NCI-H2107 (cell line): ENCODE results near the gene RALB.
"Not testable (repeated sequence)": the region's sequence is repeated elsewhere in the genome, so short reads cannot be mapped to it uniquely, and the experiment has no call there.

Experiments
- DNase-seq: peaks from one replicate; lab custom pipeline; 2025; lab: John Stamatoyannopoulos, UW

RALB gene

GRCh38 chr2:120224735-120225548 is 27.7 kb upstream of the RALB start:
- DNase-seq, result no peak

- no peak for DNase-seq
Observed at GRCh38 chr2:120225549-120226065, 27.0 kb upstream of the RALB start.

- DNase-seq, result no peak
Observed at GRCh38 chr2:120226316-120226715, 26.3 kb upstream of the RALB start.

DNA sequence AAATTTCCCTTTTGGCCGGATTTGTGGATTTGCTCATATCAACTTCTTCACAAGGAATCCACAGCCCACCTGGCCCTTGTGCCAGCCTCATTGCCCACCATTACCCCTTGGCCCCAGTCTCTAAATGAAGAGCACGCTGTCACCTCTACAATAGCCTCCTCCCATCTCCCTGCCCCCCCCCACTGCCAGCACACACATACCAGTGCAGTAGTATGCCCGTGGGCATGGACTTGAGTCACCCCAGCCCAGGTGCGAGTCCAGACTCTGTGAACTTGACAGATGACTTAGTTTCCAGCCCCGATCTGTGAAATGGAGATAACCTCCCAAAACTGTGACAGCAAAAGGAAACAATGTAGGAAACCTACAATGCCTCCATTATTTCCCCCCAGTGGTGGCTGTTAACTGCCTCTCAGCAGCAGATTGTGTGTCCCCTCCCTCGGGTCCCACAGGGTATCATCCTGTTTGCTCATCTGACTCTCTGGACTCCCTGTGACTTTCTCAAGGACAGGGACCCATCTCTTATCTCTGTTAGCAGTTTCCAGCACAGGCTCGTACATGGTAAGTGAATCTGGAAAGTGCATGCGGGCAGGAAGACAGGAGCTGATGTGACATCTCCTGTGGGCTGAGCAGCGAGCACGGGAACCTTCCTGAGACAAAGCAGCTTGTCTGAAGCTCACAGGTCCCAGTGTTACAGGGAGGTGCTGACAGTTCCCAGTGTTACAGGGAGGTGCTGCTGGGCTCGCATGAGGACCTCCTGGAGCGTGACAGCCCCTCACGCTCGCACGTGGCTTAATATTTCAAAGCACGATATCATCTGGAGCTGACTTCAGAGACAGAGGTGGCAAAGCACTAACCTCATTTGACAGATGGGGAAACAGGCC is 25.3 kb upstream of the RALB start:
- no peak for DNase-seq

- no peak for DNase-seq
Observed at GRCh38 chr2:120228503-120228902, 24.1 kb upstream of the RALB start.

DNA sequence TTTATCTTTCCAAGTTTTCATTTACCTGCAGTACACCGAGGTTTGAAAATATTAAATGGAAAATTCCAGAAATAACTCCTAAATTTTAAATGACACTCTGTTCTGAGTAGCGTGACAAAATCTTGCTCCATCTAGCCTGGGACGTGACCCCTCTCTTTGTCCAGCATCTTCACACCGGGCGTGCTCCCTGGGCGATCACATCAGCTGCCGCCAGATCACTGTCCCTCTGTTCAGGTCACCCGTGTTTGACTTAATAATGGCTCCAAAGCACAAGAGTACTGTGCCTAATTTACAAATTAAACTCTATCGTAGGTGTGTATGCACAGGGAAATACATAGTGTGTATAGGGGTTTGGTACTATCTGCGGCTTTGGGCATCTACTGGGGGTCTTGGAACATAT is 23.3 kb upstream of the RALB start:
- no peak for DNase-seq

DNA sequence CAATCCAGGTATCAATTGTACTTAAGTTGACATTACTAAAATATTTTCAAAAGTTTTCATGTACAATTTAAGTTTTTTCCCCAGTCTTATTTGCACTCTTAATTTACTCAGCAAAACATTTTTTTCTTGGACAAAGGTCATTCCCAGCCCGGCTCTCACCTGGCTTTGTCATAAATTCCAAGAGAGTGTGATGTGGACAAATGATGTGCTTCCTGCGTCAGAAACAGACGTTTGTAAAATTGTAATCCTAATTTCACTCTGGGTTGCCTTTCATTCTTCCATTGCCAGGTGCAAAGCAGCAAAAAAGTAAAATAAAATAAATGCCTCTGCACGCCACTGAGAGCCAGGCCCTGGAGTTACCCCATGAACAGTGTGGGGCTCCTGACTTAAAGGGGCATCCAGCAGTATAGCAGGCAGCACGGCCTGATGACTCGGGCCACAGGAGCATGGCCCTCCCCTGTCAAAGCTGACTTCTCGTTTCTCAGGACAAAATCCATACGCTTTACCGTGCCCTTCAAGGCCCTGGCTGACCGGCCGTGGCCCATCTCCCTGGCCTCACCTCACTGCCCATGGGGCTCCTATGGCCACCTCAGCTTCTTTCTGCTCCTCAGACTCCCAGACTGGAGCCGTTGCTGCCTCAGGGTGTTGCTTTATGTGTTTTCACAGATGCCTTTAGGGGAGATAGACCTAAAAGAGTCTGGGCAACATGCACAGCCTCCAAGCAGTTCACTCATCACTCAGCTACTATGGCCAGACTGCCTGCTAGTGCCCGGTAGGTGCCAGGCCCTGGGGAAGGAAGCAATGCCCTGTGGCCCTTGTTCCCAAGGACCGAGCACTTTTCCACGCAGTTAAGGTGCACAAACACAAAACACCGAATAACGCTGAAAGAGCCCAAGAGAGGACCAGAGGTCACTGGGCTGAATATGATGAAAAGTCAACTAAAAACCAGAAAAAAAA is 21.9 kb upstream of the RALB start:
- DNase-seq, result no peak

GRCh38 chr2:120231564-120231973 is 21.1 kb upstream of the RALB start:
- DNase-seq, result no peak

- DNase-seq, result no peak
Observed at GRCh38 chr2:120231974-120232635, 20.5 kb upstream of the RALB start.

- no peak for DNase-seq
Observed at GRCh38 chr2:120233292-120233691, 19.4 kb upstream of the RALB start.

DNA sequence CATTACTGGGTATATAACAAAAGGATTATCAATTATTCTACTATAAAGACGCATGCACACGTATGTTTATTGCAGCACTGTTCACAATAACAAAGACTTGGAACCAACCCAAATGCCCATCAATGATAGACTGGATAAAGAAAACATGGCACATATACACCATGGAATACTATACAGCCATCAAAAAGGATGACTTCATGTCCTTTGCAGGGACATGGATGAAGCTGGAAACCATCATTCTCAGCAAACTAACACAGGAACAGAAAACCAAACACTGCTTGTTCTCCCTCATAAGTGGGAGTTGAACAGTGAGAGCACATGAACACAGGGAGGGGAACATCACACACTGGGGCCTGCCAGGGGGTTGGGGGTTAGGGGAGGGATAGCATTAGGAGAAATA is 17.5 kb upstream of the RALB start:
- not testable (repeated sequence) for DNase-seq

DNA sequence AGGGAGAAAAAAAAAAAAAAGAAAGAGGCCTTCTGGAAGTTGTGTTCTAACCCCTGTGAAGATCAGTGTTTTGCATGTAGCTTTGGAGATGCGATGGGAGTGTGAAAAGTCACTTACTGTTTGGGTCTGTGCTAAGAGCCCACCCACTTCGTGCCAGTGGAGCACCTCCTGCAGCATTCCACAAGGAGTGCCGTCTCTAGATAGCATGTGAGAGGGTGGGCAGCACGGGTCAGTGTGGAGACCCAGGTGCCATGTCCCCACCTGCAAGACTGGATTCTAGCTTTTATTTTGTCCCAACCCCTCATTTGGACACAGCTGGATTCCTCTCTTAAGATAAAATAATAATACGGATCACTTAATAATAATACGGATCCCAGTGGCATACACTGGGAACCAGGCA is 17.0 kb upstream of the RALB start:
- DNase-seq, result no peak

- no peak for DNase-seq
Observed at GRCh38 chr2:120236316-120236715, 16.3 kb upstream of the RALB start.

- no peak for DNase-seq
Observed at GRCh38 chr2:120236791-120237190, 15.9 kb upstream of the RALB start.

GRCh38 chr2:120237491-120237902 is 15.2 kb upstream of the RALB start:
- no peak for DNase-seq

DNA sequence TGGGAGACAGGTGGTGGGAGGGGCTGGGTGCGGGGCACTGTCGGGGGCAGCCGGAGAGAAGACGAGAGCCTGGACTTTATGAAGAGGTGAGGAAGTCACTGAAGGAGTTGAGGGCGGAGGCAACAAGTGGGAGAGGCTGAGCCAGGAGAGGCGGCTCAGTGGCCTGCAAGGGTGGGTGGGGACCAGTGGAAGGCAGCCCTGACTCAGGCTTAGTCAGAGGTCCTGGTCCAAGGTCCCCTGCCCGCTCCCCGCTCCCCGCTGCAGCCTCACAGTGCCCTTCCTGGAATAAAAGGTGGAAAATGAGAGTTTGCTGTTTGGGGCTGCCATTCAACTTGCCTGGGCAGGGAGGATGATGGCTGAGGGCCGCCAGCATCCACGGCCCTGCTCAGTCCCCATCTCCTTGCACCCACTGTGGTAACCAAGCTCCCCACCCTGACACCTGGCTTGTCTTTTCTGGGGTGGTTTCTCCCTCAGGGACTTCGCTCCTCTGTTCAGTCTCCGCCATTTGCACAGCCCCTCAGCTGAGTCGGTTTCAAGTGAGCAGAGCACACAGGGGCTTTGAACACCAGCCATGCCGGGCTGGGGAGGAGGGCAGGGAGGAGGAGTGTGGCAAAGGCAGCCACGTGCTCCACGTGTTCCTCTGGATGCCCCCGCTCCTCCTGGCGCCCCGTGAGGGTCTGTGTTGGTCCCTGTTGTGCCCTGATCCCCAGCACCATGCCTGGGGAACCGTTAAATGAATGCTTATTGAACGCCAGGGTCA is 13.7 kb upstream of the RALB start:
- no peak for DNase-seq

DNA sequence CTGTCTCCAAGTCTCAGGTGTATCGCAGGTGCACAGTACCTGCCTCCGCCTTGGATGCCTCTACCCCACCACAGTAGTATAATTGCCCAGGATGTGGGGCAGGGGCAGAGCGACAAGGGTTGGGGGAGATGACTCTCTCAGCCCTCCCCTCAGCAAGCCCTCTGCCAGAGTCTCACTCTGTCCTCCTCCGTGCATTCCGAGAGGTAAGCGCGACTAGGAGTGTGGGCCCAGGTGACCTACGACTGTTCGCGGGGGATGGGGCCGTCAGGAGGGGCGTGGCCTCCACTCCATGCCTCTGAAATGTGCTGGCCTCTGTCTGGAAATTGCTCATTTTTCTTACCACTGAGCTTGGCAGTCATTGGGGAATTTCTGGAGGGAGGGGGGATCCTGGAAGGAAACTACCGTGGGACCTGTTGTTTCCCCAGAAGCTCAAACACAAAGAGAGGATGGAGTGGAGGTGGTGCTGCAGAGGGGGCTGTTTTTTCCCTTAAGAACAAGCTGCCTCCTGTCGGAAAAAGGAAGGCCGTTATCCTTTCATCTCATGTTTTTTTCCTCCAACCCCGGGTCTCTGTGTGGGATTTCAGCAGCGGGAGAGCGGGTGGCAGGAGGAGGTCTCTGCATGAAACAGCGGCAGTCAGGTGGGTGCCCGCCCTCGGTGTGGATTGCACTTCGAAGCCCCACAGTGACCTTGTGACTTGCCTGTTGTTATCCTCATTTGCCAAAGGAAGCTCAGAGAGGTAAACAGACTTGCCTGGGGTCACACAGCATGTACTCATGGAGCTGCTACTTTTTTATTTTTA is 13.0 kb upstream of the RALB start:
- no peak for DNase-seq

- no peak for DNase-seq
Observed at GRCh38 chr2:120240901-120241429, 11.7 kb upstream of the RALB start.

DNA sequence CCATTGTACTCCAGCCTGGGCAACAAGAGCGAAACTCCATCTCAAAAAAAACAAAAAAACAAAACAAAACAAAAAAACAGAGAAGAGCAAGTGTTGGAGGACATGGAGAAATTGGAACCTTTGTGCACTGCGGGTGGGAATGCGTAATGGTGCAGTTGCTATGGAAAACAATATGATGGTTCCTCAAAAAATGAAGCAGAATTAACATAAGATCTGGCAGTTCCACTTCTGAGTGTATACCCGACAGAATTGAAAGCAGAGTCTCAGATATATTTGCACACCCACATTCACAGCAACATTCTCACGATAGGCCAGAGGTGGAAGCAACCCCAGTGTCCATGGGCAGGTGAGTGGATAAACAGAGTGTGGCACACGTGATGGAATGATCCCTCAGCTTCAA is 11.0 kb upstream of the RALB start:
- DNase-seq, result no peak
